GM19328 (cell line): ENCODE measurements around the gene CSNK1G1.
"Not testable (repeated sequence)": the region's sequence is repeated elsewhere in the genome, so short reads cannot be mapped to it uniquely, and the experiment has no call there.

Experiments
- ATAC-seq: cut with Tn5 transposase; IDR thresholded peaks from one replicate; pipeline ENCODE4 v1.9.1; 2021; ENCODE audit warnings: mild to moderate bottlenecking, moderate library complexity; ENCODE audit not compliant: unreplicated experiment

CSNK1G1 gene

GRCh38 chr15:64351265-64351664 lies 4.7 kb downstream of the CSNK1G1 start:
- ATAC-seq, result no peak

GRCh38 chr15:64349375-64349774 lies 6.6 kb downstream of the CSNK1G1 start:
- no peak for ATAC-seq

- no peak for ATAC-seq
These were observed 7.5 kb downstream of the CSNK1G1 start for GRCh38 chr15:64348455-64348854.

- ATAC-seq, result not testable (repeated sequence)
These were observed 9.7 kb downstream of the CSNK1G1 start for GRCh38 chr15:64346242-64346641.

- no peak for ATAC-seq
These were observed 11.2 kb downstream of the CSNK1G1 start for GRCh38 chr15:64344651-64345294.

- no peak for ATAC-seq
These were observed 12.1 kb downstream of the CSNK1G1 start for GRCh38 chr15:64343841-64344240.

GRCh38 chr15:64343222-64343621 lies 12.8 kb downstream of the CSNK1G1 start:
- ATAC-seq, result no peak

GRCh38 chr15:64341961-64342360 lies 14.0 kb downstream of the CSNK1G1 start:
- ATAC-seq, result no peak

GRCh38 chr15:64340355-64340754 lies 15.6 kb downstream of the CSNK1G1 start:
- ATAC-seq, result no peak

- ATAC-seq, result no peak
These were observed 18.2 kb downstream of the CSNK1G1 start for GRCh38 chr15:64337761-64338160.

- no peak for ATAC-seq
These were observed 21.7 kb downstream of the CSNK1G1 start for GRCh38 chr15:64333986-64334929.

- no peak for ATAC-seq
These were observed 22.5 kb downstream of the CSNK1G1 start for GRCh38 chr15:64333516-64333915.

GRCh38 chr15:64331668-64332067 lies 24.3 kb downstream of the CSNK1G1 start:
- ATAC-seq, result not testable (repeated sequence)

GRCh38 chr15:64326975-64327374 lies 29.0 kb downstream of the CSNK1G1 start:
- ATAC-seq, result not testable (repeated sequence)

GRCh38 chr15:64326458-64326857 lies 29.5 kb downstream of the CSNK1G1 start:
- ATAC-seq, result not testable (repeated sequence)

- no peak for ATAC-seq
These were observed 31.7 kb downstream of the CSNK1G1 start for GRCh38 chr15:64324165-64324877.

- no peak for ATAC-seq
These were observed 40.8 kb downstream of the CSNK1G1 start for GRCh38 chr15:64315216-64315615.

GRCh38 chr15:64314456-64314855 lies 41.5 kb downstream of the CSNK1G1 start:
- no peak for ATAC-seq

GRCh38 chr15:64311566-64311965 lies 44.4 kb downstream of the CSNK1G1 start:
- ATAC-seq, result no peak

- no peak for ATAC-seq
These were observed 45.9 kb downstream of the CSNK1G1 start for GRCh38 chr15:64310036-64310435.

- no peak for ATAC-seq
These were observed 50.7 kb downstream of the CSNK1G1 start for GRCh38 chr15:64305261-64305660.
